ENCODE measurements around the gene RAB5A.

Gene RAB5A

DNA sequence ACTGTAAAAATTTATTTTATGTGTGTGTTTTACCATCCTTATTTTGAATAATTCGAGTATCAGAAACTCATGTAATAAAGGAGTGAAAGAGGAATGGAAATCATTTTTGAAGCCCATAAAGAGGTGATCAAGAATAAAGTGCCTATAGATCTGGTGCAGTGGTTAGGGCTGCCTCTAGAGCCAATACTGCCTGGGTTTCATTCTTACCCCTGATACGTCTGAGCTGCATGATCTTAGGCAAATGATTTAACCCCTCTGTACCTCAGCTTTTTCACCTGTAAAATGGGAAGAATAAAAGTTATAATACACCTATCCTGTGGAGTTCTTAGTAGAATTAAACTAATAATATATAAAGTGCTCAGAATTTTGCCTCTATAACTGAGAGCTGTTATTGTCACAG lies 43.2 kb upstream of the RAB5A start:
- no peaks in the 10 kb centered on the region for H3K36me3 ChIP-seq
- TF ChIP-seq, protein P1, sequence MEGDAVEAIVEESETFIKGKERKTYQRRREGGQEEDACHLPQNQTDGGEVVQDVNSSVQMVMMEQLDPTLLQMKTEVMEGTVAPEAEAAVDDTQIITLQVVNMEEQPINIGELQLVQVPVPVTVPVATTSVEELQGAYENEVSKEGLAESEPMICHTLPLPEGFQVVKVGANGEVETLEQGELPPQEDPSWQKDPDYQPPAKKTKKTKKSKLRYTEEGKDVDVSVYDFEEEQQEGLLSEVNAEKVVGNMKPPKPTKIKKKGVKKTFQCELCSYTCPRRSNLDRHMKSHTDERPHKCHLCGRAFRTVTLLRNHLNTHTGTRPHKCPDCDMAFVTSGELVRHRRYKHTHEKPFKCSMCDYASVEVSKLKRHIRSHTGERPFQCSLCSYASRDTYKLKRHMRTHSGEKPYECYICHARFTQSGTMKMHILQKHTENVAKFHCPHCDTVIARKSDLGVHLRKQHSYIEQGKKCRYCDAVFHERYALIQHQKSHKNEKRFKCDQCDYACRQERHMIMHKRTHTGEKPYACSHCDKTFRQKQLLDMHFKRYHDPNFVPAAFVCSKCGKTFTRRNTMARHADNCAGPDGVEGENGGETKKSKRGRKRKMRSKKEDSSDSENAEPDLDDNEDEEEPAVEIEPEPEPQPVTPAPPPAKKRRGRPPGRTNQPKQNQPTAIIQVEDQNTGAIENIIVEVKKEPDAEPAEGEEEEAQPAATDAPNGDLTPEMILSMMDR (IDR thresholded peaks at IDR 0.05; ENCODE audit: low read depth, low read length): no peak

DNA sequence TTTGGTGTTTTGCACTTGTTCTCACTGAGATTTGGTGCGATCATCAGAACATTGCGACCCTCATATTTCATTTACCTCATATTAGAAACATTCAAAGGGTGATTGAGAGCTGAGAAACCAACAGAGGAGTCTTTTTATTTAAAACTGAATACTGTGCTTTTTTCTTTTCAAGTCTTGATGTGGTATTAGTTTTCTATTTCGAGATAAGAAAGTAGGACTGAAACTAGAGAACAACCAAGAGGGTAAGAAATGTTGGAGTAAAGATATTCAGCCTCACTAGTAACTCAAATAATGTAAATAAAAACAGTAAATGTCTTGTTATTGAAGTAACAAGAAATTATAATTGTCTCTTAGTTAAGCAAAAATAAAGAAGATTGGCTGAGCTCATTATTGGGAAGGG lies 39.4 kb upstream of the RAB5A start:
- Histone ChIP-seq H3K4me3 (ENCODE audit: low read depth, low read length) (no peak overlapping the region), H3K27me3 (ENCODE audit: insufficient read depth, low read depth, severe bottlenecking) (no peaks in the 10 kb centered on the region), H3K27ac (no peak overlapping the region)

More for the DNA sequence above, 43.2 kb upstream of the RAB5A start:
- no peak overlapping the region for H3K4me3 ChIP-seq (ENCODE audit: low read depth, low read length)
- DNase-seq: no peak
- no peak overlapping the region for H3K27ac ChIP-seq
- no peaks in the 10 kb centered on the region for H3K27me3 ChIP-seq (ENCODE audit: insufficient read depth, low read depth, severe bottlenecking)
- no peaks in the 10 kb centered on the region for H3K9me3 ChIP-seq (ENCODE audit: severe bottlenecking)

GRCh38 chr3:19911452-19911851 lies 35.4 kb upstream of the RAB5A start:
- DNase-seq: no peak
- no peak overlapping the region for H3K27ac ChIP-seq
- H3K27me3 ChIP-seq (ENCODE audit: insufficient read depth, low read depth, severe bottlenecking): no peaks in the 10 kb centered on the region
- TF ChIP-seq, protein P1 (IDR thresholded peaks at IDR 0.05; ENCODE audit: low read depth, low read length): no peak
- no peaks in the 10 kb centered on the region for H3K36me3 ChIP-seq
- peaks cover 5% of the 10 kb centered on the region for H3K9me3 ChIP-seq (ENCODE audit: severe bottlenecking)
- no peak overlapping the region for H3K4me3 ChIP-seq (ENCODE audit: low read depth, low read length)

More for the DNA sequence above, 39.4 kb upstream of the RAB5A start:
- TF ChIP-seq, protein P1 (IDR thresholded peaks at IDR 0.05; ENCODE audit: low read depth, low read length): no peak
- no peak for DNase-seq
- Histone ChIP-seq H3K9me3 (ENCODE audit: severe bottlenecking) (peaks cover 5% of the 10 kb centered on the region), H3K36me3 (no peaks in the 10 kb centered on the region)

DNA sequence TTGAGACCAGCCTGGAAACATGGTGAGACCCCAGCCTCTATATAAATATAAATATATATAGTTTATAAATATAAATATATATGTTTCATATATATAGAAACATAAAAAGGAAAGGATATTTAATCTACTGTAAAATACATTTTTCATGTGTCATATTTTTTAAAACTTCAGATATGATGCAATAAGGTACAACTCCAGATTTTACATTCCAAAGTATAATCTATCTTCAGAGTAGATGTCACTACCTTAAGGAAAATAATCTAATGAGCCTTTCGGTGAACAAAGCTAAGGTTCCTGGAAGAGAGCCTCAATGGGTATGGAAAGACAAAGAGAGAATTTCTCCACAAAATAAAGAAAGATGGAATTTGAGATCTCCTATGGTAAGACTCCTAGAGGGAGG lies 29.7 kb upstream of the RAB5A start:
- Histone ChIP-seq H3K27ac (no peak overlapping the region), H3K9me3 (ENCODE audit: severe bottlenecking) (no peaks in the 10 kb centered on the region), H3K27me3 (ENCODE audit: insufficient read depth, low read depth, severe bottlenecking) (no peaks in the 10 kb centered on the region), H3K36me3 (no peaks in the 10 kb centered on the region), H3K4me3 (ENCODE audit: low read depth, low read length) (no peak overlapping the region)
- TF ChIP-seq, protein P1 (IDR thresholded peaks at IDR 0.05; ENCODE audit: low read depth, low read length): no peak
- DNase-seq: no peak

DNA sequence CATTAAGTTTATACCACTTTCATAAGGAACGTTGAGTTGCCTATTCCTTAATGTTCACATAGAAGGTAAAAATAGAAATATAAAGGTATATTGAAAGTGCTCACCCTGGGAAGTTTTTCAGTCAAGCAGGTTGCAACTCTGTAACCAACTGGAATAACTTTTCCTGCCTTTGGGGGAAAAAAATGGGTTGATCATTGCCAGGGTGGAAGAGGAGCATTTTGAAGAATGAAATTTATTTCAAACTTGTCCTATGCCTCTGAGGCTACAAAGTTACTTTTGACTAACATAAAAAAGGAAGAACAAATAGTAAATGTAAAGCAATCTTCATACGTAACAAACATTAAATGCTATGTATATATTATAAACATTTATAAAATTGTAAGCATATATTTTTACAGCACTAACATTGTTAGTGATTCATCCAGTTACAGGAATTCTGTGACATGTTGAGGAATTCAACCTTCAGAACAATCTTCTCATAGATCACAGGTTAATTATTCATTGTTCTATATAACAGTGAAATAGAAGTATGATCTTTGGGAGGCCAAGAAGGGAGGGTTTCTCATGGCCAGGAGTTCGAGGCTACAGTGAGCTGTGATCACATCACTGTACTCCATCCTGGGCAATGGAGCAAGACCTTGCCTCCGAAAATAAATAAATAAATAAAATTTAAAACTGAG lies 26.4 kb upstream of the RAB5A start:
- no peaks in the 10 kb centered on the region for H3K9me3 ChIP-seq (ENCODE audit: severe bottlenecking)
- no peak for DNase-seq
- no peak overlapping the region for H3K27ac ChIP-seq
- H3K4me3 ChIP-seq (ENCODE audit: low read depth, low read length): no peak overlapping the region
- H3K27me3 ChIP-seq (ENCODE audit: insufficient read depth, low read depth, severe bottlenecking): no peaks in the 10 kb centered on the region
- no peaks in the 10 kb centered on the region for H3K36me3 ChIP-seq
- TF ChIP-seq, protein P1 (IDR thresholded peaks at IDR 0.05; ENCODE audit: low read depth, low read length): no peak

- no peaks in the 10 kb centered on the region for H3K9me3 ChIP-seq (ENCODE audit: severe bottlenecking)
- TF ChIP-seq, protein P1 (IDR thresholded peaks at IDR 0.05; ENCODE audit: low read depth, low read length): no peak
- no peaks in the 10 kb centered on the region for H3K36me3 ChIP-seq
- H3K27me3 ChIP-seq (ENCODE audit: insufficient read depth, low read depth, severe bottlenecking): no peaks in the 10 kb centered on the region
- H3K27ac ChIP-seq: no peak overlapping the region
- no peak for DNase-seq
- no peak overlapping the region for H3K4me3 ChIP-seq (ENCODE audit: low read depth, low read length)
Observed at GRCh38 chr3:19931180-19931692, 15.7 kb upstream of the RAB5A start.
